Spleen (tissue), 11 donors: Measurements from ENCODE around the gene CCL4. TPM values are rescaled to one million over a fixed set of nuclear protein-coding genes. Genes with fewer than 3 reads are reported as not detected.

Experiments used
- DNase-seq: peaks from one replicate; pipeline ENCODE4 v3.0.0-alpha.2; 2020
- H3K27ac ChIP-seq, 8 donors: fragments of 200-600 bp; sonication (generic) in 7 of 8; 1 replicate in 4 of 8; 2 replicates in 4 of 8; pipeline versions ENCODE4 v1.5.0 to v1.8.0; 2016 to 2021; ENCODE audit warnings: inconsistent platforms in 4 of 8, mild to moderate bottlenecking in 4 of 8, moderate library complexity in 1 of 8
- H3K27me3 ChIP-seq, 7 donors: fragments of 200-600 bp; sonication (generic) in 6 of 7; replicated peaks in 1 of 7; 1 replicate in 4 of 7; 2 replicates in 3 of 7; pipeline versions ENCODE4 v1.5.0 to v1.8.0; 2016 to 2021; ENCODE audit warnings: inconsistent platforms in 3 of 7, mild to moderate bottlenecking in 1 of 7
- H3K36me3 ChIP-seq, 6 donors: fragments of 200-600 bp; sonication (generic) in 5 of 6; 1 replicate in 4 of 6; 2 replicates in 2 of 6; pipeline versions ENCODE4 v1.5.0 to v1.8.0; 2016 to 2021; ENCODE audit warnings: inconsistent platforms in 2 of 6
- H3K4me1 ChIP-seq, 6 donors: fragments of 200-600 bp; sonication (generic) in 5 of 6; 1 replicate in 3 of 6; 2 replicates in 3 of 6; pipeline versions ENCODE4 v1.5.0 to v1.8.0; 2016 to 2021; ENCODE audit warnings: inconsistent platforms in 3 of 6
- H3K4me3 ChIP-seq, 8 donors: fragments of 200-600 bp; sonication (generic) in 7 of 8; 1 replicate in 4 of 8; 2 replicates in 4 of 8; pipeline versions ENCODE4 v1.5.0 to v1.8.0; 2016 to 2021; ENCODE audit warnings: inconsistent platforms in 4 of 8, mild to moderate bottlenecking in 4 of 8, moderate library complexity in 2 of 8
- H3K9me3 ChIP-seq, 8 donors: fragments of 200-600 bp; sonication (generic) in 7 of 8; 1 replicate in 4 of 8; 2 replicates in 4 of 8; pipeline versions ENCODE4 v1.5.0 to v1.8.0; 2016 to 2021; ENCODE audit warnings: inconsistent platforms in 4 of 8
- POLR2A ChIP-seq, 3 donors: fragments of 450-650 bp; IDR thresholded peaks; one replicate each; pipeline ENCODE4 v1.5.1; 2017; ENCODE audit warnings: antibody characterized with exemption in 3 of 3, mild to moderate bottlenecking in 1 of 3
- POLR2AphosphoS5 ChIP-seq, 3 donors: sonication (generic); formaldehyde crosslinking; IDR thresholded peaks; one replicate each; pipeline ENCODE4 v1.5.1; 2017; ENCODE audit warnings: antibody characterized with exemption in 3 of 3
- WGBS, 5 donors: extraction: QIAGEN DNeasy Blood & Tissue Kit in 3 of 5; methylation state at CpG; one replicate each; pipeline versions ENCODE4 v1.1.5 to v1.1.7; 2013 to 2018; 5-methylcytosine and 5-hydroxymethylcytosine counted together
- intact Hi-C: fragments of 100-400 bp; cut with DNase I; formaldehyde crosslinking; loops from one replicate; pipeline ENCODE4 v1.15.0; 2023; ENCODE audit warnings: low total_unique reads
- polyA plus RNA-seq, 3 donors: library from polyadenylated mRNA; stranded (reverse); fragments of 200-250 nt; gene quantifications; one replicate each; pipeline ENCODE4 v1.2.1, GENCODE V29; 2013
- small RNA-seq, 4 donors: library from RNA; depleted of rRNA; stranded (forward); fragments of <200 nt; gene quantifications; one replicate each; pipeline ENCODE3, GENCODE V24; 2016
- total RNA-seq, 7 donors: library from RNA; depleted of rRNA in 3 of 7; stranded (reverse); fragments of >200 nt in 3 of 7; fragmentation: NEBNext Ultra II Directional in 4 of 7; extraction: Animal tissue kit (Norgen Biotek cat#: 25700) in 4 of 7; gene quantifications; one replicate each; pipeline versions ENCODE4 v1.1.0 to v1.2.1, GENCODE V29; 2016 to 2021
- TF ChIP-seq, protein P1 (sequence below), 11 experiments: fragments of 200-600 bp in 7 of 11; fragments of 450-650 bp in 4 of 11; sonication (generic) in 4 of 11; IDR thresholded peaks in 8 of 11; conservative IDR thresholded peaks in 3 of 11; 1 replicate in 7 of 11; 2 replicates in 4 of 11; pipeline versions ENCODE4 v1.4.0 to v1.8.0; 2016 to 2021; ENCODE audit warnings: antibody characterized with exemption in 11 of 11, inconsistent platforms in 4 of 11, mild to moderate bottlenecking in 1 of 11
- donor health status: healthy with polysubstance abuse.
- donor health status: DM: no; HTN: no; CAD: no; lungs with moderate emphysema.
- donor health status: DM: no; HTN: no; CAD: no.
- donor health status: Bipolar disorder and iron deficiency.
- donor health status: healthy.
- donor health status: DM: no; HTN: no; CAD: no.
- donor health status: DM: yes; HTN: yes; CAD: no.

Gene CCL4
- total and polyA plus RNA-seq, 10 donors = 10.1 to 81.0 (median 33.1) TPM

DNA sequence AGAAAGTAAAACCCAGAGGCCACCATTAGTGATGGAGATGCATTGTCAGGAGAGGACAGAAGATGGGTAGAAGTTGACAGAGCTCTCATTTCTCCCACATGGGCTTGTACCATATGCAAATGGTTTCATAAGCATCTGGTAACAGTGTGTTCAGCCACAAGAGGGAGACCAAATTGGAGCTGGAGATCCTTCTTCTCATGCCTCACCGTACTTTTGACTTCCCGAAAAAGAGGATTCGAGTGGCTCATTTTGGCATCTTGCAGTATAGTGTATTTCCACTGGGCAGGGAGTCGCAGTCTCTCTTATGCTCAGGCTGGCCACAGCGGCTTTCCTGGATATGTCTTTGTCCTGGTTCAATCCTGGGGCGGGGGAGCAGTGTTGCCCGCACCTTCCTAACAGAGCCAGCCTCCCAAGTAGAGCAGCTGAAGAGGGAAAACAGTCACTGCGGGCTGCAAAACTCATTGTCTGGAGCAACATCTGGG, 49.1 kb downstream of the CCL4 start:
- peaks cover 0 to 46% (median 2%) of the 10 kb centered on the region in 7 donors for H3K27me3 ChIP-seq
- intact Hi-C loops = no loop called here
- 89 to 92% (median 90%) methylated on average over 8 of the region's 8 CpGs for WGBS, 5 donors
- H3K4me3 ChIP-seq = no peak overlapping the region
- no peaks in the 10 kb centered on the region for H3K36me3 ChIP-seq
- no peak overlapping the region for H3K27ac ChIP-seq
- peaks cover 3 to 33% (median 12%) of the 10 kb centered on the region in 6 donors for H3K4me1 ChIP-seq
- H3K9me3 ChIP-seq = no peaks in the 10 kb centered on the region
- TF ChIP-seq POLR2A (IDR thresholded peaks at IDR 0.05) (no peak), POLR2AphosphoS5 (IDR thresholded peaks at IDR 0.05) (no peak)
- TF ChIP-seq, protein P1, sequence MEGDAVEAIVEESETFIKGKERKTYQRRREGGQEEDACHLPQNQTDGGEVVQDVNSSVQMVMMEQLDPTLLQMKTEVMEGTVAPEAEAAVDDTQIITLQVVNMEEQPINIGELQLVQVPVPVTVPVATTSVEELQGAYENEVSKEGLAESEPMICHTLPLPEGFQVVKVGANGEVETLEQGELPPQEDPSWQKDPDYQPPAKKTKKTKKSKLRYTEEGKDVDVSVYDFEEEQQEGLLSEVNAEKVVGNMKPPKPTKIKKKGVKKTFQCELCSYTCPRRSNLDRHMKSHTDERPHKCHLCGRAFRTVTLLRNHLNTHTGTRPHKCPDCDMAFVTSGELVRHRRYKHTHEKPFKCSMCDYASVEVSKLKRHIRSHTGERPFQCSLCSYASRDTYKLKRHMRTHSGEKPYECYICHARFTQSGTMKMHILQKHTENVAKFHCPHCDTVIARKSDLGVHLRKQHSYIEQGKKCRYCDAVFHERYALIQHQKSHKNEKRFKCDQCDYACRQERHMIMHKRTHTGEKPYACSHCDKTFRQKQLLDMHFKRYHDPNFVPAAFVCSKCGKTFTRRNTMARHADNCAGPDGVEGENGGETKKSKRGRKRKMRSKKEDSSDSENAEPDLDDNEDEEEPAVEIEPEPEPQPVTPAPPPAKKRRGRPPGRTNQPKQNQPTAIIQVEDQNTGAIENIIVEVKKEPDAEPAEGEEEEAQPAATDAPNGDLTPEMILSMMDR (IDR thresholded peaks at IDR 0.05 in 8 of 11, conservative IDR thresholded peaks at IDR 0.05 in 3 of 11) = no peak
- no peak for DNase-seq

DNA sequence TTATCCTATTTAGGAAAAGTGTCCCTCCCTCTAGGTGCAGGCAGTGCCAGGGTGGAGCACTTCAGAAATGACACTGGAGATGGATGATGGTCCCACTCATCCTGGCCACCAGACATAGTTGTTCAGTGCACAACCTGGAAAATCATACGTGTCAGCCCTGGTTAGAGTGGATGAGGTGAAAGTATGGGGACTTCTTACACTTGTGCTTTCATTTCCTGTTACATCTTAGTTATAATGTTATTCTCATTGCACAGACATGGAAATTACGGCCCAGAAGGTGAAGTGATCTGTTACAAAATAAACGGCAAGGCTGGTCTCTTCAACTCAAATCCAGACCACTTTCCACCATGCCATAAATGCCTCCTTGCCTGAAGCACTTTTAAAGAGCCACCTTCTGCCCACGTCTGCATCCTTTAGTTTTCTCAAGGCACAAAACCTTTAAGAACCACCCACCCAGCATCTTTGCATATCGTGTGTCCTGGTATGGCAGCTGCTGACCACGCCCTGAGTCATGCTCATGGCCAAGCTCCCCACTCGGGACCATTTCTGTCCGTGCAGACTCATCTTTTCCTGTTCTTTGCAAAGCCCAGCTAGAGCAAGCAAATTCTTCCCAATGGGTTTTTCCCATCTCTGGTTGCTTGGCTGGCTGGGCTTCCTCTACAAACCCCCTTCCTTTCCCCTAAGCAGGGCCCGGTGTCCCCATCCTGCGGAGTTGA, 50.4 kb downstream of the CCL4 start:
- Histone ChIP-seq H3K27me3 (peaks cover 0 to 43% (median 2%) of the 10 kb centered on the region in 7 donors), H3K36me3 (no peaks in the 10 kb centered on the region), H3K4me3 (no peak overlapping the region), H3K27ac (no peak overlapping the region), H3K9me3 (no peaks in the 10 kb centered on the region), H3K4me1 (peaks cover 3 to 23% (median 7%) of the 10 kb centered on the region in 6 donors)
- WGBS, 5 donors = 51 to 67% (median 60%) methylated on average over 10 of the region's 10 CpGs
- intact Hi-C loops = no loop called here
- DNase-seq = no peak
- no peak for TF ChIP-seq POLR2AphosphoS5 (IDR thresholded peaks at IDR 0.05)

Small RNAs within 50 kb of the gene (small RNA-seq; reads per million reads assigned to genes)
- 0 reads per million in 4 donors for gene RN7SL301P

Other genes starting within 250 kb of the CCL4 start
- gene HEATR9, start 234.9 kb upstream of the CCL4 start, total RNA-seq = under 1 TPM; 0.28 to 0.92 (median 0.52) TPM
- gene HEATR9, start 234.9 kb upstream of the CCL4 start, polyA plus RNA-seq = under 1 TPM; 0.05 to 0.32 (median 0.11) TPM
- 10 to 100 TPM; 53.8 to 93.2 (median 83.4) TPM for gene CCL5, start 223.5 kb upstream of the CCL4 start, total RNA-seq
- 10 to 100 TPM; 26.0 to 30.9 (median 29.7) TPM for gene CCL5, start 223.5 kb upstream of the CCL4 start, polyA plus RNA-seq
- gene RDM1, start 173.1 kb upstream of the CCL4 start, total RNA-seq = under 1 TPM in 2 of 7 donors, not detected in 5; 0.52 to 0.82 TPM
- 1 to 10 TPM in 1 of 3 donors, under 1 TPM in 2; 0.48 to 2.3 (median 0.52) TPM for gene RDM1, start 173.1 kb upstream of the CCL4 start, polyA plus RNA-seq
- gene LYZL6, start 160.1 kb upstream of the CCL4 start, total RNA-seq = not detected
- not detected for gene LYZL6, start 160.1 kb upstream of the CCL4 start, polyA plus RNA-seq
- gene CCL16, start 122.3 kb upstream of the CCL4 start, total RNA-seq = 1 to 10 TPM in 6 of 7 donors, under 1 TPM in 1; 0.32 to 8.4 (median 1.9) TPM
- gene CCL16, start 122.3 kb upstream of the CCL4 start, polyA plus RNA-seq = 1 to 10 TPM in 1 of 3 donors, under 1 TPM in 2; 0.27 to 1.7 (median 0.37) TPM
- gene CCL14, start 117.1 kb upstream of the CCL4 start, total RNA-seq = 1,000 to 10,000 TPM in 1 of 7 donors, 100 to 1,000 TPM in 6; 279 to 1,219 (median 345) TPM
- gene CCL14, start 117.1 kb upstream of the CCL4 start, polyA plus RNA-seq = 100 to 1,000 TPM in 2 of 3 donors, 10 to 100 TPM in 1; 72.3 to 262 (median 220) TPM
- not detected for gene CCL15, start 102.3 kb upstream of the CCL4 start, total RNA-seq
- gene CCL15, start 102.3 kb upstream of the CCL4 start, polyA plus RNA-seq = under 1 TPM; 0.15 to 0.20 (median 0.19) TPM
- gene CCL23, start 85.9 kb upstream of the CCL4 start, total RNA-seq = 10 to 100 TPM in 4 of 7 donors, 1 to 10 TPM in 3; 7.5 to 40.6 (median 15.5) TPM
- gene CCL23, start 85.9 kb upstream of the CCL4 start, polyA plus RNA-seq = 10 to 100 TPM in 1 of 3 donors, 1 to 10 TPM in 2; 1.6 to 12.7 (median 6.6) TPM
- 10 to 100 TPM in 5 of 7 donors, 1 to 10 TPM in 2; 5.2 to 27.8 (median 11.0) TPM for gene CCL18, start 39.6 kb upstream of the CCL4 start, total RNA-seq
- gene CCL18, start 39.6 kb upstream of the CCL4 start, polyA plus RNA-seq = 100 to 1,000 TPM in 1 of 3 donors, 10 to 100 TPM in 1, 1 to 10 TPM in 1; 9.8 to 109 (median 75.6) TPM
- gene CCL3, start 13.7 kb upstream of the CCL4 start, total RNA-seq = 10 to 100 TPM; 10.7 to 85.9 (median 23.3) TPM
- 10 to 100 TPM; 11.7 to 41.5 (median 17.6) TPM for gene CCL3, start 13.7 kb upstream of the CCL4 start, polyA plus RNA-seq
- gene TBC1D3B, start 72.8 kb downstream of the CCL4 start, total RNA-seq = 10 to 100 TPM in 4 of 7 donors, 1 to 10 TPM in 2, not detected in 1; 4.3 to 13.5 (median 11.3) TPM
- gene TBC1D3B, start 72.8 kb downstream of the CCL4 start, polyA plus RNA-seq = 1 to 10 TPM; 1.3 to 4.3 (median 3.3) TPM
- gene CCL3L1, start 92.9 kb downstream of the CCL4 start, total RNA-seq = 1 to 10 TPM in 5 of 7 donors, under 1 TPM in 1, not detected in 1; 0.51 to 8.2 (median 3.7) TPM
- gene CCL3L1, start 92.9 kb downstream of the CCL4 start, polyA plus RNA-seq = 1 to 10 TPM in 2 of 3 donors, under 1 TPM in 1; 0.93 to 2.0 (median 1.1) TPM
- gene CCL4L2, start 107.2 kb downstream of the CCL4 start, total RNA-seq = 10 to 100 TPM in 3 of 7 donors, 1 to 10 TPM in 3, not detected in 1; 6.4 to 22.2 (median 14.9) TPM
- gene CCL4L2, start 107.2 kb downstream of the CCL4 start, polyA plus RNA-seq = 1 to 10 TPM; 2.3 to 8.5 (median 3.5) TPM
- 1 to 10 TPM in 1 of 7 donors, under 1 TPM in 4, not detected in 2; 0.32 to 1.1 (median 0.60) TPM for gene TBC1D3I, start 160.7 kb downstream of the CCL4 start, total RNA-seq
- under 1 TPM; 0.10 to 0.17 (median 0.13) TPM for gene TBC1D3I, start 160.7 kb downstream of the CCL4 start, polyA plus RNA-seq
- gene TBC1D3G, start 220.1 kb downstream of the CCL4 start, total RNA-seq = 1 to 10 TPM in 2 of 7 donors, not detected in 5; 2.0 to 5.2 TPM
- 10 to 100 TPM in 1 of 3 donors, under 1 TPM in 1, not detected in 1; 0.61 to 11.3 TPM for gene TBC1D3G, start 220.1 kb downstream of the CCL4 start, polyA plus RNA-seq